ENCODE results near the gene RINL.

GRCh38 chr19:38841787-38842438, 36.2 kb downstream of the RINL start:
- TF ChIP-seq CTCF (IDR thresholded peaks at IDR 0.05 in 4 of 5, conservative IDR thresholded peaks at IDR 0.05 in 1 of 5) (no peak), POLR2A (IDR thresholded peaks at IDR 0.05) (no peak)
